ENCODE measurements around the gene SLC35B4. TPM values are rescaled to one million over a fixed set of nuclear protein-coding genes. Genes with fewer than 3 reads are reported as not detected.

The SLC35B4 gene
- total RNA-seq, 1 experiment from 2014 or later, result 21.6 TPM

DNA sequence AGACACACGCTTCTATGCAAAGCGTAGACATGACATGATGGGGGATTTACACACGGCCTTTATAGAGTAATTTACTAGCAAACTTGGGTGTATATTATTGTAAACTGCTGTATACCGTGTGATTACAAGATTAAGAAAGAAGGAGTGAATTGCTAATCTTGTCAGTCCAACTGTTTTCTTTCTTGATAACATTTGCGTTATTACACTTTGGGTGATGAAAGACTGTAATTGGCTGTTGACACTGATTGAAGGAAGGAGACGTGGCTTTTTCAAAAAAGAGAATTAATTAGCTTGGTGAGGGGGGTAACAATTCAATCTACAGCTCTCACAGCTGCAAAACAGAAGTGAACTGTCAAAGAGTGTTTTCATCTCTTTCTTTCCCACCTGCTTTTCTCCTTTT is 32.7 kb downstream of the SLC35B4 start:
- no TSS peak for BruUV-seq (replicated peaks)
- POLR2A ChIA-PET, result no interaction called here
- ATAC-seq, result no peak
- no peak for DNase-seq (ENCODE audit: low read depth, low spot score)
- Histone ChIP-seq H3K27ac (ENCODE audit: low read length) (no peak overlapping the region), H3K4me1 (ENCODE audit: control insufficient read depth, insufficient read depth, low read length) (no peaks in the 10 kb centered on the region), H3K4me3 (ENCODE audit: low read depth in 2 of 2, low read length in 2 of 2) (no peak overlapping the region), H3K36me3 (ENCODE audit: control insufficient read depth, insufficient read depth, low read length) (no peaks in the 10 kb centered on the region), H3K9me3 (ENCODE audit: control insufficient read depth, insufficient read depth, low read depth, low read length) (no peaks in the 10 kb centered on the region), H3K27me3 (ENCODE audit: control insufficient read depth, insufficient read depth, low read length) (peaks cover 8% of the 10 kb centered on the region)
- CTCF ChIA-PET, result no interaction called here
- in situ Hi-C loops (cut with HindIII; ENCODE audit: low pct_unique_long_range_greater_than_20kb, low sequenced_read_pairs), result no loop called here
- TF ChIP-seq, protein P1, sequence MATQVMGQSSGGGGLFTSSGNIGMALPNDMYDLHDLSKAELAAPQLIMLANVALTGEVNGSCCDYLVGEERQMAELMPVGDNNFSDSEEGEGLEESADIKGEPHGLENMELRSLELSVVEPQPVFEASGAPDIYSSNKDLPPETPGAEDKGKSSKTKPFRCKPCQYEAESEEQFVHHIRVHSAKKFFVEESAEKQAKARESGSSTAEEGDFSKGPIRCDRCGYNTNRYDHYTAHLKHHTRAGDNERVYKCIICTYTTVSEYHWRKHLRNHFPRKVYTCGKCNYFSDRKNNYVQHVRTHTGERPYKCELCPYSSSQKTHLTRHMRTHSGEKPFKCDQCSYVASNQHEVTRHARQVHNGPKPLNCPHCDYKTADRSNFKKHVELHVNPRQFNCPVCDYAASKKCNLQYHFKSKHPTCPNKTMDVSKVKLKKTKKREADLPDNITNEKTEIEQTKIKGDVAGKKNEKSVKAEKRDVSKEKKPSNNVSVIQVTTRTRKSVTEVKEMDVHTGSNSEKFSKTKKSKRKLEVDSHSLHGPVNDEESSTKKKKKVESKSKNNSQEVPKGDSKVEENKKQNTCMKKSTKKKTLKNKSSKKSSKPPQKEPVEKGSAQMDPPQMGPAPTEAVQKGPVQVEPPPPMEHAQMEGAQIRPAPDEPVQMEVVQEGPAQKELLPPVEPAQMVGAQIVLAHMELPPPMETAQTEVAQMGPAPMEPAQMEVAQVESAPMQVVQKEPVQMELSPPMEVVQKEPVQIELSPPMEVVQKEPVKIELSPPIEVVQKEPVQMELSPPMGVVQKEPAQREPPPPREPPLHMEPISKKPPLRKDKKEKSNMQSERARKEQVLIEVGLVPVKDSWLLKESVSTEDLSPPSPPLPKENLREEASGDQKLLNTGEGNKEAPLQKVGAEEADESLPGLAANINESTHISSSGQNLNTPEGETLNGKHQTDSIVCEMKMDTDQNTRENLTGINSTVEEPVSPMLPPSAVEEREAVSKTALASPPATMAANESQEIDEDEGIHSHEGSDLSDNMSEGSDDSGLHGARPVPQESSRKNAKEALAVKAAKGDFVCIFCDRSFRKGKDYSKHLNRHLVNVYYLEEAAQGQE (IDR thresholded peaks at IDR 0.05; ENCODE audit: insufficient read depth in 1 of 2, low read depth in 2 of 2, low read length in 1 of 2), result no peak
- TF ChIP-seq, protein P2, sequence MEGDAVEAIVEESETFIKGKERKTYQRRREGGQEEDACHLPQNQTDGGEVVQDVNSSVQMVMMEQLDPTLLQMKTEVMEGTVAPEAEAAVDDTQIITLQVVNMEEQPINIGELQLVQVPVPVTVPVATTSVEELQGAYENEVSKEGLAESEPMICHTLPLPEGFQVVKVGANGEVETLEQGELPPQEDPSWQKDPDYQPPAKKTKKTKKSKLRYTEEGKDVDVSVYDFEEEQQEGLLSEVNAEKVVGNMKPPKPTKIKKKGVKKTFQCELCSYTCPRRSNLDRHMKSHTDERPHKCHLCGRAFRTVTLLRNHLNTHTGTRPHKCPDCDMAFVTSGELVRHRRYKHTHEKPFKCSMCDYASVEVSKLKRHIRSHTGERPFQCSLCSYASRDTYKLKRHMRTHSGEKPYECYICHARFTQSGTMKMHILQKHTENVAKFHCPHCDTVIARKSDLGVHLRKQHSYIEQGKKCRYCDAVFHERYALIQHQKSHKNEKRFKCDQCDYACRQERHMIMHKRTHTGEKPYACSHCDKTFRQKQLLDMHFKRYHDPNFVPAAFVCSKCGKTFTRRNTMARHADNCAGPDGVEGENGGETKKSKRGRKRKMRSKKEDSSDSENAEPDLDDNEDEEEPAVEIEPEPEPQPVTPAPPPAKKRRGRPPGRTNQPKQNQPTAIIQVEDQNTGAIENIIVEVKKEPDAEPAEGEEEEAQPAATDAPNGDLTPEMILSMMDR (IDR thresholded peaks at IDR 0.05), result no peak
- TF ChIP-seq POLR2AphosphoS5 (IDR thresholded peaks at IDR 0.05; ENCODE audit: low read depth, low read length) (no peak), TCF7L2 (IDR thresholded peaks at IDR 0.05; ENCODE audit: low read depth, low read length) (no peak)
- intact Hi-C loops (cut with micrococcal nuclease; ENCODE audit: unreplicated experiment), result no loop called here

DNA sequence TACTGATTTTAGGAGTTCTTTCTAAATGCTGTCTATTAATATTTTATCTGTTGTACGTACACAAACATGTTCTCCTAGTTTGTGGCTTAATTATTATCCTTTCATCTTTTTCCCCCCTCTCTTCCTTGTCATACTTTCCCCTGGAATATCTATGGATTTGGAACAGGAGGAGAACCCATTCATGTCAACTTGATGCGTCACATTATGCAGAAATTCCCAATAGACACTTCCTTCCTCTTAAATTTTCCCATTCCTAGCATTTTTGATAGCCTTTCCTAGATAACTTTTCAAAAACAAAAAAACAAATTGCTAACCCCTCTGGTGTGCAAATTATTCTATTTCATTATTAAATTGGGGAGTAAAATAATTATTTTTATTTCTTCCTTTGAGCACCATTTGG is 36.2 kb downstream of the SLC35B4 start:
- BruUV-seq (replicated peaks), result no TSS peak
- Histone ChIP-seq H3K9me3 (ENCODE audit: control insufficient read depth, insufficient read depth, low read depth, low read length) (no peaks in the 10 kb centered on the region), H3K4me3 (ENCODE audit: low read depth in 2 of 2, low read length in 2 of 2) (no peak overlapping the region), H3K4me1 (ENCODE audit: control insufficient read depth, insufficient read depth, low read length) (no peaks in the 10 kb centered on the region), H3K27me3 (ENCODE audit: control insufficient read depth, insufficient read depth, low read length) (peaks cover 8% of the 10 kb centered on the region), H3K36me3 (ENCODE audit: control insufficient read depth, insufficient read depth, low read length) (no peaks in the 10 kb centered on the region), H3K27ac (ENCODE audit: low read length) (no peak overlapping the region)
- CTCF ChIA-PET, result no interaction called here
- in situ Hi-C loops (cut with HindIII; ENCODE audit: low pct_unique_long_range_greater_than_20kb, low sequenced_read_pairs), result no loop called here
- DNase-seq (ENCODE audit: low read depth, low spot score), result no peak
- no peak for ATAC-seq
- TF ChIP-seq, protein P2 (IDR thresholded peaks at IDR 0.05), result no peak
- TF ChIP-seq TCF7L2 (IDR thresholded peaks at IDR 0.05; ENCODE audit: low read depth, low read length), result no peak
- TF ChIP-seq POLR2AphosphoS5 (IDR thresholded peaks at IDR 0.05; ENCODE audit: low read depth, low read length), result no peak
- TF ChIP-seq SIN3A (IDR thresholded peaks at IDR 0.05; ENCODE audit: borderline replicate concordance, insufficient read depth, low read depth, low read length), result no peak
- TF ChIP-seq, protein P1 (IDR thresholded peaks at IDR 0.05; ENCODE audit: insufficient read depth in 1 of 2, low read depth in 2 of 2, low read length in 1 of 2), result no peak
- intact Hi-C loops (cut with micrococcal nuclease; ENCODE audit: unreplicated experiment), result no loop called here
- POLR2A ChIA-PET, result no interaction called here
